Astrocyte (in vitro differentiated cells and primary cell): ENCODE measurements around the gene ANKRD13C.

Source experiments
- EZH2 ChIP-seq: IDR thresholded peaks from 2 replicates; pipeline ENCODE4 v1.6.1; 2012; ENCODE audit warnings: mild to moderate bottlenecking, low read length, inconsistent platforms; ENCODE audit not compliant: insufficient read depth
- TF ChIP-seq, protein P1 (sequence below): IDR thresholded peaks from 2 replicates; pipeline ENCODE4 v1.5.1; 2011; ENCODE audit warnings: low read depth, mild to moderate bottlenecking, inconsistent platforms, low read length, moderate library complexity; ENCODE audit not compliant: insufficient read depth

GRCh38 chr1:70386121-70386520, 31.6 kb upstream of the ANKRD13C start:
- TF ChIP-seq, protein P1, sequence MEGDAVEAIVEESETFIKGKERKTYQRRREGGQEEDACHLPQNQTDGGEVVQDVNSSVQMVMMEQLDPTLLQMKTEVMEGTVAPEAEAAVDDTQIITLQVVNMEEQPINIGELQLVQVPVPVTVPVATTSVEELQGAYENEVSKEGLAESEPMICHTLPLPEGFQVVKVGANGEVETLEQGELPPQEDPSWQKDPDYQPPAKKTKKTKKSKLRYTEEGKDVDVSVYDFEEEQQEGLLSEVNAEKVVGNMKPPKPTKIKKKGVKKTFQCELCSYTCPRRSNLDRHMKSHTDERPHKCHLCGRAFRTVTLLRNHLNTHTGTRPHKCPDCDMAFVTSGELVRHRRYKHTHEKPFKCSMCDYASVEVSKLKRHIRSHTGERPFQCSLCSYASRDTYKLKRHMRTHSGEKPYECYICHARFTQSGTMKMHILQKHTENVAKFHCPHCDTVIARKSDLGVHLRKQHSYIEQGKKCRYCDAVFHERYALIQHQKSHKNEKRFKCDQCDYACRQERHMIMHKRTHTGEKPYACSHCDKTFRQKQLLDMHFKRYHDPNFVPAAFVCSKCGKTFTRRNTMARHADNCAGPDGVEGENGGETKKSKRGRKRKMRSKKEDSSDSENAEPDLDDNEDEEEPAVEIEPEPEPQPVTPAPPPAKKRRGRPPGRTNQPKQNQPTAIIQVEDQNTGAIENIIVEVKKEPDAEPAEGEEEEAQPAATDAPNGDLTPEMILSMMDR = no peak
- no peak for TF ChIP-seq EZH2
